HG03060 (cell line): Measurements from ENCODE around the gene CENPO.
"Not testable (repeated sequence)": the region's sequence is repeated elsewhere in the genome, so short reads cannot be mapped to it uniquely, and the experiment has no call there.

Source experiments
- ATAC-seq: cut with Tn5 transposase; IDR thresholded peaks from one replicate; pipeline ENCODE4 v1.9.1; 2021; ENCODE audit warnings: low read depth, moderate number of reproducible peaks; ENCODE audit not compliant: unreplicated experiment

CENPO gene

DNA sequence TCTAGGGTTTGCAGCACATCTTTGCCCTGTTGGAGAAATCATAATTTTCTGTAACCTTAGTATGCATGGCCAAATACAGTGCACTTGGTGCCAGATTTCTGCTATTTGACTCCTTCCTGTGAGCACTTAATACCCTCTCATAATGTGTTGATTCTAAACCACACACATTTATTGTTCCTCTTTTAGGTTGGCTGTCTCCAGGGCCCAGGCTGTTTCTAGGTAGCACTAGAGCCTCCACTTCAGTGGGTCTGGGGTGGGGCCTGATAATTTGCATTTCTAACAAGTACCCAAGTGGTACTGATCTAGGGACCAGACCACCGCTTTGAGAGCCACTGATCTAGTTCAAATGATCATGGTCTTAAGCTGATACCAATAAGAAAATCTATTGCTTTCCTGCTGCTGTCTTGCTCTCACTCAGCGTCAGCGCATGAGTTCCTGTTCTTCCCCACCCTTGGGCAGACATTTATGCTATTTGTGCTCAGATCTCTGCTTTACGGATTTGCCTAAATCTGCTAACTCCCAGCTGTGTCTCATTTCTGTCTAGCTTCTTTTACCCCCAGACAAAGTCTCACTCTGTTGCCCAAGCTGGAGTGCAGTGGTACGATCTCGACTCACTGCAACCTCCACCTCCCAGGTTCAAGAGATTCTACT, 7.4 kb upstream of the CENPO start:
- peak; percentile 69 for ATAC-seq

DNA sequence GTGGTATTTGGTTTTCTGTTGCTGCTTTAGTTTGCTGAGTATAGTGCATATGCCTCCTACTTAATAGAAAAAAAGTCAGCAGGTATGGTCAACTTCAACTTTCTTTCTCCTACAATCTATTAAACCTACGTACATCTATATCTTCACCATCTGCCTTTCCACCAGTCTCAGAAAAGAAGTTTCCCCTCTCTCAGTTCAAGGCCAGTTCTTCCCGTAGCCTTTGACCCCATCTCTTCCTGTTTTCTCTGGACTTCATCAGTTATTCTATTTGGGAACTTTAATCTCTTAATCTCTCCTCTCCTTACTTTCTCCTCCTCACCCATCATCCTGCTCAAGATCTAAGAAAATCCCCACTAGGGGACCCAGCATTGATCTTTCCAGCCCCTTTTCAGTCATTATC, 5.7 kb upstream of the CENPO start:
- no peak for ATAC-seq

DNA sequence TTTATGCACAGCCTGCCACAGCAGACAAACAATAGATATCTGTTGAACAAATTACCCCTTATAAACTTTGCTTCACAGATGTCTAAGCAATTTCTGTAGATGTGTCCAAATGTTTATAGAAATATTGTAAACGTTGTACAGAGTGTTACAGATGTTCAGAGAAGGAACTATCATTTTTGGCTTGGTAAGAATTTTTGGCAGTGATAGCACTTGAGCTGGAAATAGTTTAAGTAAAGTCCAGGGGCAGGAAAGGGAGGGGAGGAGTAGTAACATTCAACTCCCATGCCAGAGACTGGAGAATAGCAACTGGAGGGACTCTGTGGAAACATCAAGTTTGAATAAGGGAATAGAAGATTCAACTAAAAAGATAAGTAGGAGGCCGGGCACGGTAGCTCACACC, 4.4 kb upstream of the CENPO start:
- ATAC-seq: no peak

DNA sequence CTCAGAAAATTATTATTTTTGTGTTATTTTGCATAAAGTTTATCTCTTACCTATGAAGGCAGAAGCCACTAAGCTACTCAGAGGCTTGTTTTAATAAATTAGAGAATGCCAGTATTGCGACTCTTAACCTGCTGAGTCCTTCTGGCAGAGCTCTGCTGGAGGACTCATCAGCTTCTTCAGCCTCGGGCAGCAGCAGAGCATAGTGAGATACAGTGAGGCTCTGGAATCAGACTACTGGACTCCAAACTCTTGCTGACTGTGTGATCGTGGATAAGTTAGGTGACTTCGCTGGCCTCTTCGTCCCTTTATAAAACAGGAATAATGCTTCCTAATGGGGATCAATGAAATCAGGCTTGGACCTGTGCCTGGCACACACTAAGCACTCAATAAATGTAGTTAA, 1.8 kb upstream of the CENPO start:
- ATAC-seq: no peak

DNA sequence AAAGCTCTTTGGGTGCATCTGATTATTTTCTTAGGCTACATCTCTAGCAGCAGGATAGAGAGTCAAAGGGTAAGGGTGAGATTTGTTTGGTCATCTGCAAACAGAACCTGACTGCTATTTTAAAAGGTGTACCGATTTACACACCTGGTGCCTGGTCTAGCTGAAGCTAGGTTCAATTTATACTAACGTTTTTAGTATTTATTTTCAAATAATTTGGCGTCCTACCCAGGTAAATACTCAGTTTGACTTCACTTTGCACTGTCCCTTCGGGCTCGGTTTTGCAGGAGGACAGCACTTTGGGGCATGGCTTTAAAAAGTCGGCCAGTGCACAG, 717 bp upstream of the CENPO start:
- no peak for ATAC-seq

DNA sequence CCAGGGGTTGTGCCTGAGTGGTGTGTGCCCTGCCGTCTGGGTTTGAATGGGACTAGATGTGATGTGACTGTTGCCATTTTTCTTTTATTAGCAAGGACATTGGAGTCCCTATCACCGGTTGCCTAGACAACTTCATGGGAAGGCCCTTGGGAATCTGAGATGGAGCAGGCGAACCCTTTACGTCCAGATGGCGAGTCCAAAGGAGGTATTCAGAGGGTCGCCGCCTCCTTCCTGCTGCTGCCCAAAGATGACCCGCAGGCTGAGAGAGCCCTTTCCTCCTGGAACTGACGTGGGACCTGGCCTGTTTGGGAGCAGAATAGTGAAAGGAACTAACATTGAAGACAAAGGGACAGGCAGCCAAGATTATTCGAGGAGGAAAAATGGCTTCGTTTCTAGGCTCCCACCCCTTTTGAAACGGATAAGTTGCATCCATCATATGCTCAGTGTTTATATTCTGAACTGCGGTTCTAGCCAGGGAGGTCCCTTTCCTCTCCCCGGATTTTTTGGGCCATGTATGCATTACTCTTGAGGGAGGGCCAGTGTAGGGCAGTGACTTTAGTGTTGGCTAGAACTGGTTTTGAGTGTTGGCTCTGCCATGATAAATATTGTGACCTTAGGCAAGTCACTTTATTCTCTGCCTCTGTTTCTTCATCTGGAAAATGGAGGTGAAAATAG, 673 bp downstream of the CENPO start:
- no peak for ATAC-seq

DNA sequence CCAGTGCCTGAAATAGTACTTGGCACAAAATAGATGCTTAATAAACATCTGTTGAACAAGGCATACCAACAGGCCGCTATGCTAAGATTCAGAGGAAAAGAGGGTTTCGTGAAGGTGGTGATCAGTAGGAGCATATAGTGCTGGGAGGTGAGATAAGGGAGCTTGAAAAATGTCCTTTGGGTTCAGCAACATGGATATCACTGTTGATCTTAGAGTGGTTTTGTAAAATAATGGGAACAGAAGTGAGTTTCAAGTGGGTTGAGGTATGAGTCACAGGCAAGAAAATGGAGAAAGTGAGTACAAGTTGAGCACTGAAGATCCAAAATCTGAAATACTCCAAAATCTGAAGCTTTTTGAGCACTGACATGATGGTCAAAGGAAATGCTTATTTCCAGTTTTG, 4.4 kb downstream of the CENPO start:
- ATAC-seq: no peak

DNA sequence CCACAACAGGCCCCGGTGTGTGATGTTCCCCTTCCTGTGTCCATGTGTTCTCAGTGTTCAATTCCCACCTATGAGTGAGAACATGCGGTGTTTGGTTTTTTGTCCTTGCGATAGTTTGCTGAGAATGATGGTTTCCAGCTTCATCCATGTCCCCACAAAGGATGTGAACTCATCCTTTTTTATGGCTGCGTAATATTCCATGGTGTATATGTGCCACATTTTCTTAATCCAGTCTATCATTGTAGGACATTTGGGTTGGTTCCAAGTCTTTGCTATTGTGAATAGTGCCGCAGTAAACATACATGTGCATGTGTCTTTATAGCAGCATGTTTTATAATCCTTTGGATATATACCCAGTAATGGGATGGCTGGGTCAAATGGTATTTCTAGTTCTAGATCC, 7.3 kb downstream of the CENPO start:
- ATAC-seq: not testable (repeated sequence)

DNA sequence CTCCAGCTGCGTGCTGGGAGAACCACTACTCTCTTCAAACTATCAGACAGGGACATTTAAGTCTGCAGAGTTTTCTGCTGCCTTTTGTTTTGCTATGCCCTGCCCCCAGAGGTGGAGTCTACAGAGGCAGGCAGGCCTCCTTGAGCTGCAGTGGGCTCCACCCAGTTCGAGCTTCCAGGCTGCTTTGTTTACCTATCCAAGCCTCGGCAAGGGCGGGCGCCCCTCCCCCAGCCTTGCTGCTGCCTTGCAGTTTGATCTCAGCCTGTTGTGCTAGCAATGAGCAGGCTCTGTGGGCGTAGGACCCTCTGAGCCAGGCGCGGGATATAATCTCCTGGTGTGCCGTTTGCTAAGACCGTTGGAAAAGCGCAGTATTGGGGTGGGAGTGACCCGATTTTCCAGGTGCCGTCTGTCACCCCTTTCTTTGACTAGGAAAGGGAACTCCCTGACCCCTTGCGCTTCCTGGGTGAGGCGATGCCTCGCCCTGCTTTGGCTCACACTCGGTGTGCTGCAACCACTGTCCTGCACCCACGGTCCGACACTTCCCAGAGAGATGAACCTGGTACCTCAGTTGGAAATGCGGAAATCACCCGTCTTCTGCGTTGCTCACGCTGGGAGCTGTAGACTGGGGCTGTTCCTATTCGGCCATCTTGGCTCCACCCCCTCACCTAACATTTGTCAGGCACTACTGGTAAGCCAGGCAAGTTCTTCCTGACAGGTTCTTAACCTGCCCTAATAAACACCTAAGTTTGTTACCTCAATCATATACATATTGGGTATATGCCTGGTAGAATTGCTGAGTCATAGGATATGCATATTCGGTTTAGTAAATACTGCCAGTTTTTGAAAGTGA, 12.8 kb downstream of the CENPO start:
- not testable (repeated sequence) for ATAC-seq

DNA sequence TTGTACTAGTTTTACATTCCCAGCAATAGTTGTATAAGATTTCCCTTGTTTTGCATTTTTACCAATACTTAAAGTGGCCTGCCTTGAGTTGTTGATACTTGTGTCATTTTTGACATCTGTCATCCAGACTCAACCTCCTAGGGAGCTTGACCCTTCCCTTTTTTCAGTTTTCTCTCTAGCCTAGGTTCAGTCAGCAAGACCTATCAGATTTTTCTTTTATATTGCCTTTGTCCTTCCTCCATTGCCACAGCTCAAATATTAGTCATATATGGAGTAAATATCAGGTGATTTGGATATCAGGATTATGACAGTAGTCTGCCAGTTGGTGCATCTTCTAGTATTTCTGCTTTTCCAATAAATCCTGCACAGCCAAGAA, 13.4 kb downstream of the CENPO start:
- ATAC-seq: no peak

DNA sequence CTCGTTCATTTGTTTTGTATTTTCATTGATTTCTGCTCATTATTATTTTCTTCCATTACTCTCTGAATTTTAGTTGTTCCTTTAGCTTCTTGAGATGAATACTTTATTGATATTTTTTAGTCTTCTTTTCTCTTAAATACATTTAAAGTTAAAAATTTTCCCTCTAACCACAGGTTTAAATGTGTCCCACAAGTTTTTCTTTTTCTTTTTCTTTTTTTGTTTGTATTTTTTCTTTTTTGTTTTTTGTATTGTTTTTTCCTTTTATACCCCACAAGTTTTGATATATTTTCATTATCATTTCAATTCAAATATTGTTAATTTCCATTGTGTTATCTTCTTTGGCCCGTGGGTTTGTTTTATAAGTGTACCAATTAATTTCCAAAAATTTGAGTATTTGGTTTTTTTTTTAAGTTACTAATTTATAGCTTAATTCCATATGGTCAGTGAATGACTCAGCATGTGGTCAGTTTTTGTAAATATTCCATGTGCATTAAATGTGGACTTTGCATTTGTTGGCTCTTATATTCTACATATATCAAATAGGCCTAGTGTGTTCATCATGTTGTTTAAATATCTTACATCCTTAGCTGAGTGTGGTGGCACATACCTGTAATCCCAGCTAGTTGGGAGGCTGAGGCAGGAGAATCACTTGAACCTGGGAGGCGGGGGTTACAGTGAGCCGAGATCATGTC, 16.2 kb downstream of the CENPO start:
- ATAC-seq: no peak

DNA sequence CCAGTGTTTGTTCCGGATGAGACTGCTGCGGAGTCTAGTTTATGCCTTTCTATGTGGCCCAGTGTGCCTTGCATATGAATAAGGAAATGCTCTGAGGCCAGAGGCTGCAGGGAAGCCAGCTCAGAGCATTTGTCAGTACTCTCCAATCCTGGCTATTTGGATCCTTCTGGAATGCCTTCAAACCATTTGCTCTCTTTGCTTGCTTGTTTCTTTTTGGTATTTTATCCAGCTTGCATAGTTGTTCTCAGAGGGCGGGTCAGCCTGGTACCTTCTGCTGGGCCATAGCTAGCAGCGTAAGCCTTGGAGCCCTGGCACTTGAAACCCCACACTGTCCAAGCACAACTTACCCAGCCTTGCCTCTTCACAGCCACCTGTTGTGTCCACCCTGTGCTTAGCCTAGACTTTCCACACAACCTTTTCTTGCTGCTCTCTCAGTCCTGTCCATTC, 20.5 kb downstream of the CENPO start:
- no peak for ATAC-seq

DNA sequence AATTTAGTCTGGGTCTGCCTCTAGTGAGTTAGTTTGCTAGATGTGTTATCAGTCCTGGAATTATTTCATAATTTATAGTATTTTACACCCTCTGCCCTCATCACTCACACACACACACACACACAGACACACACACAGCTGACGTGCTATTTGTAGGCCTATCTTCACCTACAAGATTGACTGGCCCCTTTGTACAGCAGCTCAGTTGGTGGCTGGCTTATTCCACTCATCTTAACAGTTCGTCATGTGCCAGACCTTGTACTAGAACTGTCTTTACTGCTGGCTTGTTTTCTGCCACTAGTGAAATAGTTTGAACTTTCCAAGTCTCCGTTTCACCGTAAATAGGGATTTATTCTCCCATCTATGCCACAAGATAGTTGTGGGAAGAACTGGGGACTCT, 21.3 kb downstream of the CENPO start:
- no peak for ATAC-seq

DNA sequence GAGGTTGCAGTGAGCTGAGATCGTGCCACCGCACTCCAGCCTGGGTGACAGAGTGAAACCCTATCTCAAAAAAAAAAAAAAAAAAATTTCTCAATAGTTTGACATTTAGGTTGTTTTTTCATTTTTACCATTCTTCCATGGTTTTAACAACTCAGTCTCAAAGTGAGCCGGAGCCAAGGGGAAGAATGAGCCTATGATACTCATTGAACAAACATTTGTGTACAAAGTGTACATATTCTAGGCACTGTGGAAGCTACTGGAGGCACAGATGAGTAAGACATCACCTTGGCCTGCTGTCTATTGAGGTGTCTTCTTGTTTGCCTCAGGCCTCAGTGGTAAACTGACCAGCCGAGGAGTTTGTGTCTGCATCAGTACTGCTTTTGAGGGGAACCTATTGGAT, 21.9 kb downstream of the CENPO start:
- ATAC-seq: no peak

DNA sequence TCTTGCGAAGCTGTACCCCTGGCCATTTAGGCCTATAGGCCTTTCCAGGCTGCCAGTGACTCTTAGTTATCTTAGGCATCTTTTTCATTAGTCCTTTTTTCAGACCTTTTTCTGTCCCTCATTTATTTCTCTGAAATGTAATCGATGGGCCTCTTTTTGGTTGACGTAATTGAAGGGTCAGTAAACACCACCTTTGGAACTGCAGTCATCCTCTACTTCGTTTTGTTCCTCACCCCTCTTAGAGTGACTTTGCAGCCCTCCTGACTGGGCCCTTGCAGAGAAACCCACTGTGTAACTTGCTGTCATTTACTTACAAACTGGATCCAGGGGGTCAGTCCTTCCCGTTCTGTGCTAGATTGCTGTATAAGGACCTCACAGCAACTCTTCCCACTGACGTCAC, 23.2 kb downstream of the CENPO start:
- no peak for ATAC-seq

DNA sequence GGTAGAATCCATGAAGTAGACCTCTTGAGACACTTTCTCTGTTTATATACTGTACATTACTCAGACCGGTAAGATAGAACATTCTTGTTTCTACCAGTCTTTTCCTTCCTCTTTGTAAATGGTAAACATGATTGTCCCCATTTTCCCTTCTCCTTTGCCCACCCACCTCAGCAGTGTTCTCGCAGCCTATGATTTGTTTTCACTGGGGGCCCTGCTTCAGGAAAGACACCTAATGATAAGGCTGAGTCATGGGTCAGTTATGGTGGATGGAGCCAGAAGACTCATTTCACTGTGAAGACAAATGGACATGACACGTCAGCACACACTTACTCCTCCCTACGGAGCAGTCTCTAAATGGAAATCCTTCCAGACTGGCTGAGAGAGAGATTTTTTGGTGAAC, 23.7 kb downstream of the CENPO start:
- ATAC-seq: no peak

DNA sequence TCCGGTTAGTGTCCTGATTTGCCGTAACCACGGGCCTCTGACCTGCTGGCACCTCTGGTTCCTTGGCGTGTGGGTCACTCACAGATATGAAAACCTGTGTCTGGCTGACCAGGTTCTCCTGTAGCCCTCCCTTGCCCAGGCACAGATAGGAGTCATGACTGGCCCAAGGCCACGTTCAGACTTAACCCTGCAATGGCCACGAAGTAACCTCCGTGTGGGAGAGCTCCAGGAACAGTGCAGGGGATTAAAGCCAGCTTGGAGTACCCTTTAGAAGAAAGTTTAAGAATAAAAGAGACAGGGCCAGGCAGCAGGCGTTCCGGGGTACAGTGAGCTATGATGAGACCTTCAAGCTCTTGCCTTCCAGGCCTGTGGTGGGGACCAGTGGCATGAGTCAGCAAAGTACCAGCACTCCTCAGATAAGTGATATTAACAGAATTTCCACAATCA, 25.5 kb downstream of the CENPO start:
- ATAC-seq: no peak

DNA sequence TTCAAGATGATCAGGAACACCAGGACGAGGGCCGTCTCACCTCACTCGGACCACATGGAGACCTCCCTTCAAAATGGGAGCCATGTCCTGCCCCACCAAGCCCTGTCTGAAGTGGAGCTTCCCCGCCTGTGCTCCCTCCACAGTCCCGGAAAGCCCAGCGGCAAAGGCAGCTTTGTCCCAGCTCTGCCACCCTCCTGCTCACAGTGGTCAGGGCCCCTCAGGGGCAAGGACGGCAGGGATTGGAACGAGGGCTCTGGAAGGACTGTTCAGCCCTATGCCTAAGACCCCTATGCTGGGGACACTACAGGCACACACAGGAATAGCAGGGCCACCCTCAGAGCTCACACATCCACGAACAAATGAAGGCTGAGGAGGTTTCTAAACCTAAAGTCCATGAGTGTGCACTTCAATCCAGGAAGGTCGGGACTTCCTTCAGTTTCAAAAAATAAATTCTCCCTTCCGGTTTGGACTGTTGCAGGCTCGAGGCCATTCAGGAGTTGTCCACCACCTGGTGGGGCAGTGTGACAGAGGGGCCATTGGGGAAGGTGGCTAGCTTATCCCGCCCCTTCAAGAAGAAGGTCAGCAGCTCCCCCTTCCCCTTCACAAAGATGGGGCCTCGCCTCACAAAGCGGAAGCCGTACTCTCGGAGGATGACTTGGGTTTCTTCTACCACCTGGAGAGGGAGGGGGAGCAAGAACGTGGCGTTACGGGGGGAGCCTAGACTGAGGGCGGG, 26.4 kb downstream of the CENPO start:
- ATAC-seq: no peak

DNA sequence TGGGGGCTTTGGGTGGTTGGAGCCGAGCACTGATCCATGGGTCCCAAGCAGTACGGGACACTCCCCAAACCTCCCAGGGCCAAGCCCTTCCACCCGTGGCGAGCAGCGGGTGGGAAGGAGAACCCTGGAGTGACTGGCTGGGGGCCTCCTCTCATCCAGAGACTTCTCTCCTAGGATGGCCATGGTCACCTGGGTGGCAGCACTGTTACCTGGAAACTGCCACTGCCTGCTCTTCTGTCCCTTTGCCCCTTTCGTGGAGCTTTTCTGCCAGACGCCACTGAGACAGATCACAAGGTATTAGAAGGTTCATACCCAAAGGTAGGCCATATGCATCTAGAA, 26.9 kb downstream of the CENPO start:
- ATAC-seq: no peak

DNA sequence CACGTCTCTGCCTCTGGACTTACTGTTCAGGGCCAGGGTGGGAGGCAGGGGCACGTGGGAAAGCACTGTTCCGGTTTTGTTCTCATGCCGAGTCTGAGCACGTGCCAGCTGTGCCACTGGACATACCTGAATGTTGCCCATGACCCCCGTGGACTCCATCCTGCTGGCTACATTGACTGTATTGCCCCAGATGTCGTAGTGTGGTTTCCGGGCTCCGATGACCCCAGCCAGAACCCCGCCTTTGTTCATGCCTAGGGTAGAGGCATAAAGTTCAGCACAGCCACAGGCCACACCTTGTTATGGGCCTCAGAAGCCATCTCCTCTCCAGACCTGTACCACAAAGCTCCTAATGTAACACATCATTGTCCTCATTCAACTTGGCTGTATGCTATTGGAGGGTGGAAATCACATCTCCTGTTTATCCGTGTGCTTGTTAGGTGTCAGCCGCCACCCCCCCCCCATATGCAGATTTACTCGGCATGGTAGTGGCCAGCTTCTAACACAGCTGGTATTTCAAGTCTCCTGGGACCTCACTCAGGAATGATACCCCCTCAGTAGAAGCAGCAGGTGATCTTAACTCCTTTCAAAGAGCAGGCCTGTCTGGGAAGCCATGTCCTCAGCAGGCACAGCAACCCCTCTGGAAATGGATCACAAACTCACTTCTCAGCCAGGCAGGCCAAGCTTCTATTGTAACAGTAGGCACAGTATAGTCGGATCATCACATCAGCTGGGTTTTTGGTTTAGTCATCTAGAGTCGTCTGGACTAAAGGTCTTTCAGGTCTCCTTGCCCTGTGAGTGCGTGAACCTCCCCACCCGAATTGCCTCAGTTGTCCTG, 27.6 kb downstream of the CENPO start:
- ATAC-seq: no peak
